Medulla oblongata (tissue), 1 donor: Measurements from ENCODE around the gene SLC6A18.
"Not testable (repeated sequence)": the region's sequence is repeated elsewhere in the genome, so short reads cannot be mapped to it uniquely, and the experiment has no call there.

Source experiments
- DNase-seq: peaks from one replicate; pipeline ENCODE4 v3.0.0-alpha.2; 2015; ENCODE audit errors: extremely low spot score

SLC6A18 gene

GRCh38 chr5:1215320-1216096 lies 9.7 kb upstream of the SLC6A18 start:
- no peak for DNase-seq

- no peak for DNase-seq
Measured at GRCh38 chr5:1216211-1216917, 8.8 kb upstream of the SLC6A18 start.

- no peak for DNase-seq
Measured at GRCh38 chr5:1216918-1217295, 8.3 kb upstream of the SLC6A18 start.

- DNase-seq: no peak
Measured at GRCh38 chr5:1217596-1218206, 7.5 kb upstream of the SLC6A18 start.

GRCh38 chr5:1218351-1219080 lies 6.7 kb upstream of the SLC6A18 start:
- no peak for DNase-seq

GRCh38 chr5:1219098-1219767 lies 5.9 kb upstream of the SLC6A18 start:
- DNase-seq: no peak

- no peak for DNase-seq
Measured at GRCh38 chr5:1219768-1220100, 5.4 kb upstream of the SLC6A18 start.

- DNase-seq: no peak
Measured at GRCh38 chr5:1220351-1220750, 4.8 kb upstream of the SLC6A18 start.

GRCh38 chr5:1220831-1221230 lies 4.3 kb upstream of the SLC6A18 start:
- DNase-seq: no peak

GRCh38 chr5:1221721-1222120 lies 3.5 kb upstream of the SLC6A18 start:
- no peak for DNase-seq

- DNase-seq: no peak
Measured at GRCh38 chr5:1222147-1222546, 3.0 kb upstream of the SLC6A18 start.

- DNase-seq: no peak
Measured at GRCh38 chr5:1222621-1223277, 2.4 kb upstream of the SLC6A18 start.

GRCh38 chr5:1223278-1223670 lies 1.9 kb upstream of the SLC6A18 start:
- no peak for DNase-seq

GRCh38 chr5:1224631-1225030 lies 550 bp upstream of the SLC6A18 start:
- no peak for DNase-seq

GRCh38 chr5:1226231-1226630 lies 1.1 kb downstream of the SLC6A18 start:
- DNase-seq: no peak

- DNase-seq: no peak
Measured at GRCh38 chr5:1226839-1227581, 1.8 kb downstream of the SLC6A18 start.

- no peak for DNase-seq
Measured at GRCh38 chr5:1227667-1228066, 2.5 kb downstream of the SLC6A18 start.

GRCh38 chr5:1228120-1228519 lies 2.9 kb downstream of the SLC6A18 start:
- no peak for DNase-seq

GRCh38 chr5:1229023-1229422 lies 3.8 kb downstream of the SLC6A18 start:
- not testable (repeated sequence) for DNase-seq

- no peak for DNase-seq
Measured at GRCh38 chr5:1229822-1230221, 4.6 kb downstream of the SLC6A18 start.

GRCh38 chr5:1230551-1230950 lies 5.4 kb downstream of the SLC6A18 start:
- no peak for DNase-seq
